ENCODE measurements around the gene NEAT1.

DNA sequence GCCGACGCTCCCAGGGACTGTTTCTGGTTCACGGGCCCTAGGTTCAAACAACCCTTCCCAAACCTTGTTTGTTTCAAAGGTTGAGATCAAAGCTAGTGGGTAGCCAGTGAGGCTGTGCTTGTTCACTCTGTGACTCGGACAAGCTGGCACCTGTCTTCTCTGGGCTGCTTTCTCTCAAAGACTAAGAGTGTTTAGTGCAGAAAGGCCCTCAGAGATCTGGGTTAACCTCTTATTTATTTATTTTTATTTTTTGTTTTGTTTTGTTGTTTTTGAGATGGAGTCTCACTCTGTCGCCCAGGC is 63.3 kb downstream of the NEAT1 start:
- TF ChIP-seq POLR2AphosphoS5 (IDR thresholded peaks at IDR 0.05; ENCODE audit: low read depth, low read length) (no peak), TAF1 (IDR thresholded peaks at IDR 0.05; ENCODE audit: borderline replicate concordance, insufficient read depth, low read length) (no peak), SIN3A (IDR thresholded peaks at IDR 0.05; ENCODE audit: borderline replicate concordance, insufficient read depth, low read length) (no peak)
- TF ChIP-seq, protein P1, sequence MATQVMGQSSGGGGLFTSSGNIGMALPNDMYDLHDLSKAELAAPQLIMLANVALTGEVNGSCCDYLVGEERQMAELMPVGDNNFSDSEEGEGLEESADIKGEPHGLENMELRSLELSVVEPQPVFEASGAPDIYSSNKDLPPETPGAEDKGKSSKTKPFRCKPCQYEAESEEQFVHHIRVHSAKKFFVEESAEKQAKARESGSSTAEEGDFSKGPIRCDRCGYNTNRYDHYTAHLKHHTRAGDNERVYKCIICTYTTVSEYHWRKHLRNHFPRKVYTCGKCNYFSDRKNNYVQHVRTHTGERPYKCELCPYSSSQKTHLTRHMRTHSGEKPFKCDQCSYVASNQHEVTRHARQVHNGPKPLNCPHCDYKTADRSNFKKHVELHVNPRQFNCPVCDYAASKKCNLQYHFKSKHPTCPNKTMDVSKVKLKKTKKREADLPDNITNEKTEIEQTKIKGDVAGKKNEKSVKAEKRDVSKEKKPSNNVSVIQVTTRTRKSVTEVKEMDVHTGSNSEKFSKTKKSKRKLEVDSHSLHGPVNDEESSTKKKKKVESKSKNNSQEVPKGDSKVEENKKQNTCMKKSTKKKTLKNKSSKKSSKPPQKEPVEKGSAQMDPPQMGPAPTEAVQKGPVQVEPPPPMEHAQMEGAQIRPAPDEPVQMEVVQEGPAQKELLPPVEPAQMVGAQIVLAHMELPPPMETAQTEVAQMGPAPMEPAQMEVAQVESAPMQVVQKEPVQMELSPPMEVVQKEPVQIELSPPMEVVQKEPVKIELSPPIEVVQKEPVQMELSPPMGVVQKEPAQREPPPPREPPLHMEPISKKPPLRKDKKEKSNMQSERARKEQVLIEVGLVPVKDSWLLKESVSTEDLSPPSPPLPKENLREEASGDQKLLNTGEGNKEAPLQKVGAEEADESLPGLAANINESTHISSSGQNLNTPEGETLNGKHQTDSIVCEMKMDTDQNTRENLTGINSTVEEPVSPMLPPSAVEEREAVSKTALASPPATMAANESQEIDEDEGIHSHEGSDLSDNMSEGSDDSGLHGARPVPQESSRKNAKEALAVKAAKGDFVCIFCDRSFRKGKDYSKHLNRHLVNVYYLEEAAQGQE (IDR thresholded peaks at IDR 0.05; ENCODE audit: insufficient read depth in 1 of 2, low read depth in 2 of 2, low read length in 2 of 2): no peak
